ENCODE results near the gene LTK. TPM values are rescaled to one million over a fixed set of nuclear protein-coding genes. Genes with fewer than 3 reads are reported as not detected.
A peak's percentile ranks its signal among the peaks of the same experiment; 100 is the strongest.

Gene LTK
- total and polyA plus RNA-seq, 4 donors: 1.3 to 10.6 (median 6.0) TPM

GRCh38 chr15:41494922-41495735 is 18.5 kb downstream of the LTK start:
- Histone ChIP-seq H3K27ac (ENCODE audit: low read depth in 1 of 2, low read length in 1 of 2) (no peak overlapping the region), H3K27me3 (ENCODE audit: control insufficient read depth in 3 of 3, insufficient read depth in 3 of 3, low read length in 2 of 3) (peaks cover 0 to 53% (median 29%) of the 10 kb centered on the region in 3 donors), H3K9ac (ENCODE audit: insufficient read depth in 1 of 2, low read length in 2 of 2) (no peak overlapping the region), H3K4me1 (ENCODE audit: control insufficient read depth in 5 of 5, insufficient read depth in 5 of 5, low read length in 5 of 5) (peaks cover 0 to 27% (median 13%) of the 10 kb centered on the region in 5 donors), H3K4me3 (no peak overlapping the region), H3K36me3 (ENCODE audit: control insufficient read depth in 4 of 4, insufficient read depth in 4 of 4, low read length in 4 of 4) (no peaks in the 10 kb centered on the region), H3K9me3 (ENCODE audit: control insufficient read depth in 4 of 4, insufficient read depth in 3 of 4, low read length in 3 of 4) (no peaks in the 10 kb centered on the region)
- ATAC-seq (ENCODE audit: insufficient read depth, low FRiP score): no peak
- no peak for TF ChIP-seq CTCF (IDR thresholded peaks at IDR 0.05; ENCODE audit: control extremely low read depth, extremely low read depth)
- 2 to 4% methylated on average over 57 to 60 of the region's 60 CpGs for whole genome bisulfite sequencing, 2 donors
- DNase-seq: no peak

- no peak overlapping the region for H3K27ac ChIP-seq (ENCODE audit: low read depth in 1 of 2, low read length in 1 of 2)
- no peak overlapping the region for H3K9ac ChIP-seq (ENCODE audit: insufficient read depth in 1 of 2, low read length in 2 of 2)
- H3K36me3 ChIP-seq (ENCODE audit: control insufficient read depth in 4 of 4, insufficient read depth in 4 of 4, low read length in 4 of 4): no peaks in the 10 kb centered on the region
- H3K4me3 ChIP-seq: peak overlapping the region; percentile 21
- TF ChIP-seq CTCF (IDR thresholded peaks at IDR 0.05; ENCODE audit: control extremely low read depth, extremely low read depth): no peak
- H3K9me3 ChIP-seq (ENCODE audit: control insufficient read depth in 4 of 4, insufficient read depth in 3 of 4, low read length in 3 of 4): no peaks in the 10 kb centered on the region
- DNase-seq (no peak), ATAC-seq (ENCODE audit: insufficient read depth, low FRiP score) (peak; percentile 4)
- 1 to 2% methylated on average over 52 to 77 of the region's 77 CpGs for WGBS, 2 donors
- H3K27me3 ChIP-seq (ENCODE audit: control insufficient read depth in 3 of 3, insufficient read depth in 3 of 3, low read length in 2 of 3): peaks cover 0 to 47% (median 25%) of the 10 kb centered on the region in 3 donors
- peaks cover 0 to 27% (median 13%) of the 10 kb centered on the region in 5 donors for H3K4me1 ChIP-seq (ENCODE audit: control insufficient read depth in 5 of 5, insufficient read depth in 5 of 5, low read length in 5 of 5)
These were observed 19.3 kb downstream of the LTK start for GRCh38 chr15:41494190-41494921.

- H3K4me3 ChIP-seq: peak overlapping the region; percentile 21
- no peak for ATAC-seq (ENCODE audit: insufficient read depth, low FRiP score)
- peaks cover 0 to 27% (median 13%) of the 10 kb centered on the region in 5 donors for H3K4me1 ChIP-seq (ENCODE audit: control insufficient read depth in 5 of 5, insufficient read depth in 5 of 5, low read length in 5 of 5)
- H3K9me3 ChIP-seq (ENCODE audit: control insufficient read depth in 4 of 4, insufficient read depth in 3 of 4, low read length in 3 of 4): no peaks in the 10 kb centered on the region
- no peak for TF ChIP-seq CTCF (IDR thresholded peaks at IDR 0.05; ENCODE audit: control extremely low read depth, extremely low read depth)
- no peaks in the 10 kb centered on the region for H3K36me3 ChIP-seq (ENCODE audit: control insufficient read depth in 4 of 4, insufficient read depth in 4 of 4, low read length in 4 of 4)
- no peak overlapping the region for H3K9ac ChIP-seq (ENCODE audit: insufficient read depth in 1 of 2, low read length in 2 of 2)
- no peak overlapping the region for H3K27ac ChIP-seq (ENCODE audit: low read depth in 1 of 2, low read length in 1 of 2)
- DNase-seq: no peak
- peaks cover 0 to 43% (median 20%) of the 10 kb centered on the region in 3 donors for H3K27me3 ChIP-seq (ENCODE audit: control insufficient read depth in 3 of 3, insufficient read depth in 3 of 3, low read length in 2 of 3)
- WGBS, 2 donors: 0% methylated on average over 23 to 41 of the region's 41 CpGs
These were observed 19.8 kb downstream of the LTK start for GRCh38 chr15:41493902-41494189.

Data from lung (tissue), 12 donors.